ENCODE measurements around the gene TERB1.

The TERB1 gene

GRCh38 chr16:66741169-66741900 is 60.0 kb downstream of the TERB1 start:
- peak in 1 of 3 experiments; percentile 7 for DNase-seq

GRCh38 chr16:66740533-66740932 is 60.9 kb downstream of the TERB1 start:
- DNase-seq = no peak

GRCh38 chr16:66740010-66740409 is 61.4 kb downstream of the TERB1 start:
- DNase-seq = peak in 1 of 3 experiments; percentile 29

GRCh38 chr16:66735891-66736290 is 65.5 kb downstream of the TERB1 start:
- no peak for DNase-seq

GRCh38 chr16:66731101-66731500 is 70.3 kb downstream of the TERB1 start:
- DNase-seq = no peak

- DNase-seq = peak in 1 of 3 experiments; percentile 1
Observed at GRCh38 chr16:66728804-66729203, 72.6 kb downstream of the TERB1 start.

GRCh38 chr16:66728117-66728787 is 73.1 kb downstream of the TERB1 start:
- DNase-seq = peak in 2 of 3 experiments; percentile 9 to 61

- DNase-seq = peak in 1 of 3 experiments; percentile 1
Observed at GRCh38 chr16:66720766-66721165, 80.6 kb downstream of the TERB1 start.

GRCh38 chr16:66719246-66719645 is 82.1 kb downstream of the TERB1 start:
- no peak for DNase-seq

- no peak for DNase-seq
Observed at GRCh38 chr16:66717776-66718175, 83.6 kb downstream of the TERB1 start.

- no peak for DNase-seq
Observed at GRCh38 chr16:66717112-66717675, 84.2 kb downstream of the TERB1 start.

GRCh38 chr16:66714654-66715307 is 86.6 kb downstream of the TERB1 start:
- DNase-seq = peak in 1 of 3 experiments; percentile 48

GRCh38 chr16:66714062-66714461 is 87.3 kb downstream of the TERB1 start:
- no peak for DNase-seq

- DNase-seq = no peak
Observed at GRCh38 chr16:66713076-66713475, 88.3 kb downstream of the TERB1 start.

GRCh38 chr16:66712512-66712911 is 88.9 kb downstream of the TERB1 start:
- DNase-seq = no peak

- no peak for DNase-seq
Observed at GRCh38 chr16:66711581-66711980, 89.8 kb downstream of the TERB1 start.

GRCh38 chr16:66706506-66706880 is 94.9 kb downstream of the TERB1 start:
- DNase-seq = no peak

GRCh38 chr16:66705790-66706505 is 95.4 kb downstream of the TERB1 start:
- no peak for DNase-seq
